ENCODE results near the gene SUGCT.

DNA sequence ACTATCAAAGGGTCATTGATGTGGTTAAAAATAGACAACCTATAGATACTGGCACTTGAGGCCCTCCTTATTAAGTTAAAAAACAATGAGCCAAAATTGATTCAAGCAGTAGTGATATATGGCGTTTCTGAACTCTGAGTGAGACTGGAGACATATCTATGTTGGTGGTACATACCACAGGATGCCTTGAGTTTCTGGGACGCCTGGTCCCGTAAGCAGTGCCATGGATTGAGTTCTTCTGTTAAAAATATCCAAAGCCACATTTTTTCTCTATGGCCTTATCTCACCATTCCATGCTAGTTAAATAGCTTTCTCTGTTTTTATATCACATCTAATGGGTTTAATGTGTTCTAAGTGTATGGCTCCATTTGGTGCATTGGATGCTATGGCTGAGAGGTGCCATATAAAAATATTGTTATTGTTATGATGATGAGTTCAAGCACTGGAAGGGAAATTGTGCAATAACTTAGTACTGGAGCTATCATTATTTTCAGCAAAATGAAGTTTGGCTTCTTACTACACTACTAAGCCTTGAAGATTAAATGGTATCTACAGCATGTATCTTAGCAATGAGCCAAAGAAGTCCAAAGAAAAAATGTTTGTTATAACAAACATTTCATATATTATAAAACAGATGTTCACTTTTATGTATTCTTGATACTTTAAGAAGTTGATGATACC lies 713.9 kb downstream of the SUGCT start:
- TF ChIP-seq POLR2A (IDR thresholded peaks at IDR 0.05): no peak
- TF ChIP-seq, protein P1, sequence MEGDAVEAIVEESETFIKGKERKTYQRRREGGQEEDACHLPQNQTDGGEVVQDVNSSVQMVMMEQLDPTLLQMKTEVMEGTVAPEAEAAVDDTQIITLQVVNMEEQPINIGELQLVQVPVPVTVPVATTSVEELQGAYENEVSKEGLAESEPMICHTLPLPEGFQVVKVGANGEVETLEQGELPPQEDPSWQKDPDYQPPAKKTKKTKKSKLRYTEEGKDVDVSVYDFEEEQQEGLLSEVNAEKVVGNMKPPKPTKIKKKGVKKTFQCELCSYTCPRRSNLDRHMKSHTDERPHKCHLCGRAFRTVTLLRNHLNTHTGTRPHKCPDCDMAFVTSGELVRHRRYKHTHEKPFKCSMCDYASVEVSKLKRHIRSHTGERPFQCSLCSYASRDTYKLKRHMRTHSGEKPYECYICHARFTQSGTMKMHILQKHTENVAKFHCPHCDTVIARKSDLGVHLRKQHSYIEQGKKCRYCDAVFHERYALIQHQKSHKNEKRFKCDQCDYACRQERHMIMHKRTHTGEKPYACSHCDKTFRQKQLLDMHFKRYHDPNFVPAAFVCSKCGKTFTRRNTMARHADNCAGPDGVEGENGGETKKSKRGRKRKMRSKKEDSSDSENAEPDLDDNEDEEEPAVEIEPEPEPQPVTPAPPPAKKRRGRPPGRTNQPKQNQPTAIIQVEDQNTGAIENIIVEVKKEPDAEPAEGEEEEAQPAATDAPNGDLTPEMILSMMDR (IDR thresholded peaks at IDR 0.05): no peak
